GM23248 (cell line): ENCODE data around the gene GALNT16. TPM values are rescaled to one million over a fixed set of nuclear protein-coding genes. Genes with fewer than 3 reads are reported as not detected.

Experiments
- DNase-seq: peaks from one replicate; pipeline ENCODE4 v3.0.0-alpha.2; 2015
- H2AFZ ChIP-seq: fragments of 200-600 bp; sonication (generic); 2 replicates; pipeline ENCODE4 v1.6.1; 2016; ENCODE audit warnings: antibody characterized with exemption
- H3F3A ChIP-seq: fragments of 200-600 bp; sonication (generic); 2 replicates; pipeline ENCODE4 v1.6.1; 2016; ENCODE audit warnings: mild to moderate bottlenecking, antibody characterized with exemption, mixed run types; ENCODE audit not compliant: insufficient read depth
- H3K27ac ChIP-seq: fragments of 200-600 bp; sonication (generic); 2 replicates; pipeline ENCODE4 v1.5.1; 2016; ENCODE audit warnings: mild to moderate bottlenecking
- H3K27me3 ChIP-seq: fragments of 200-600 bp; sonication (generic); replicated peaks from 2 replicates; pipeline ENCODE4 v1.6.1; 2016; ENCODE audit warnings: mild to moderate bottlenecking; ENCODE audit not compliant: insufficient read depth
- H3K36me3 ChIP-seq: fragments of 200-600 bp; sonication (generic); 2 replicates; pipeline ENCODE4 v1.6.1; 2016; ENCODE audit warnings: low read depth, mild to moderate bottlenecking
- H3K4me1 ChIP-seq: fragments of 200-600 bp; sonication (generic); 2 replicates; pipeline ENCODE4 v1.6.1; 2016; ENCODE audit warnings: mild to moderate bottlenecking; ENCODE audit not compliant: insufficient read depth
- H3K4me2 ChIP-seq: fragments of 200-600 bp; sonication (generic); one replicate; pipeline ENCODE4 v1.6.1; 2016; ENCODE audit warnings: mild to moderate bottlenecking; ENCODE audit not compliant: unreplicated experiment
- H3K4me3 ChIP-seq: fragments of 200-600 bp; sonication (generic); 2 replicates; pipeline ENCODE4 v1.5.1; 2016; ENCODE audit warnings: mild to moderate bottlenecking
- H3K79me2 ChIP-seq: fragments of 200-600 bp; sonication (generic); 2 replicates; pipeline ENCODE4 v1.6.1; 2016; ENCODE audit warnings: mild to moderate bottlenecking; ENCODE audit not compliant: insufficient read depth
- H3K9ac ChIP-seq: fragments of 200-600 bp; sonication (generic); 2 replicates; pipeline ENCODE4 v1.6.1; 2016; ENCODE audit warnings: mild to moderate bottlenecking
- H3K9me2 ChIP-seq: fragments of 200-600 bp; sonication (generic); 2 replicates; pipeline ENCODE4 v1.6.1; 2016; ENCODE audit warnings: mixed run types, mild to moderate bottlenecking, moderate library complexity; ENCODE audit not compliant: insufficient read depth
- H3K9me3 ChIP-seq: fragments of 200-600 bp; sonication (generic); one replicate; pipeline ENCODE4 v1.6.1; 2017; ENCODE audit warnings: low read depth
- H4K20me1 ChIP-seq: fragments of 200-600 bp; sonication (generic); 2 replicates; pipeline ENCODE4 v1.6.0; 2016; ENCODE audit not compliant: insufficient read depth
- EZH2 ChIP-seq: fragments of 200-600 bp; sonication (generic); IDR thresholded peaks from 2 replicates; pipeline ENCODE4 v1.6.1; 2018; ENCODE audit warnings: antibody characterized with exemption, mild to moderate bottlenecking; ENCODE audit not compliant: insufficient read depth, poor library complexity, severe bottlenecking
- EZH2phosphoT487 ChIP-seq: fragments of 200-600 bp; sonication (generic); IDR thresholded peaks from 2 replicates; pipeline ENCODE4 v1.6.1; 2018; ENCODE audit warnings: antibody characterized with exemption, moderate library complexity, mild to moderate bottlenecking, low read depth; ENCODE audit not compliant: insufficient read depth
- WGBS, 2 experiments: methylation state at CpG; one replicate each; pipeline ENCODE4 v1.1.6; 2015 to 2017; ENCODE audit warnings: low lambda C conversion rate in 2 of 2, low coverage in 1 of 2; ENCODE audit errors: missing lambda C conversion rate in 2 of 2; 5-methylcytosine and 5-hydroxymethylcytosine counted together
- in situ Hi-C: fragments of 300-500 bp; cut with MboI; formaldehyde crosslinking; loops from 2 replicates; pipeline ENCODE4 v1.15.0; 2020
- polyA plus RNA-seq: library from polyadenylated mRNA; unstranded; fragments of >200 nt; fragmentation: Nextera tagmentation; extraction: Ambion mirVana; gene quantifications from 2 replicates; pipeline ENCODE4 v1.2.1, GENCODE V29; 2016
- total RNA-seq: library from RNA; depleted of rRNA; stranded (reverse); fragments of >200 nt; shearing (Covaris generic); gene quantifications from 2 replicates; pipeline ENCODE4 v1.2.3, GENCODE V29; 2014; rRNA removed

GALNT16 gene
- total and polyA plus RNA-seq, 2 experiments from 2014 or later = 0.59 to 1.4 TPM

GRCh38 chr14:69404883-69405282, 144.9 kb downstream of the GALNT16 start:
- WGBS, 2 experiments = 94 to 99% methylated on average over 5 of the region's 5 CpGs
- in situ Hi-C loops = no loop called here

GRCh38 chr14:69405762-69406161, 145.8 kb downstream of the GALNT16 start:
- H4K20me1 ChIP-seq = no peaks in the 10 kb centered on the region; the same call in 1 of the 2 replicates
- in situ Hi-C loops = no loop called here
- peaks cover 16% of the 10 kb centered on the region for H3K4me1 ChIP-seq
- H3K9ac ChIP-seq = no peak overlapping the region
- no peak overlapping the region for H2AFZ ChIP-seq
- no peaks in the 10 kb centered on the region for H3K9me2 ChIP-seq
- no peak overlapping the region for H3K4me3 ChIP-seq
- no peak overlapping the region for H3K27ac ChIP-seq
- H3K36me3 ChIP-seq = no peaks in the 10 kb centered on the region
- no peak for DNase-seq
- H3F3A ChIP-seq = no peaks in the 10 kb centered on the region
- no peak overlapping the region for H3K4me2 ChIP-seq
- no peaks in the 10 kb centered on the region for H3K9me3 ChIP-seq
- H3K27me3 ChIP-seq = no peaks in the 10 kb centered on the region
- TF ChIP-seq EZH2phosphoT487 (no peak), EZH2 (no peak)
- peaks cover 100% of the 10 kb centered on the region for H3K79me2 ChIP-seq

More at GRCh38 chr14:69404883-69405282, 144.9 kb downstream of the GALNT16 start:
- no peak overlapping the region for H3K4me2 ChIP-seq
- no peaks in the 10 kb centered on the region for H3K36me3 ChIP-seq
- H3K9me2 ChIP-seq = no peaks in the 10 kb centered on the region
- H3K9me3 ChIP-seq = no peaks in the 10 kb centered on the region
- H4K20me1 ChIP-seq = no peaks in the 10 kb centered on the region; the same call in 1 of the 2 replicates
- no peaks in the 10 kb centered on the region for H3F3A ChIP-seq
- no peak overlapping the region for H3K4me3 ChIP-seq
- no peak overlapping the region for H3K9ac ChIP-seq
- no peak overlapping the region for H2AFZ ChIP-seq
- H3K27me3 ChIP-seq = no peaks in the 10 kb centered on the region
- TF ChIP-seq EZH2 (no peak), EZH2phosphoT487 (no peak)
- no peak overlapping the region for H3K27ac ChIP-seq
- DNase-seq = no peak
- peaks cover 25% of the 10 kb centered on the region for H3K4me1 ChIP-seq
- H3K79me2 ChIP-seq = peaks cover 100% of the 10 kb centered on the region

Other genes starting within 250 kb of the GALNT16 start
- 24.5 and 40.2 TPM in 2 replicates for gene DCAF5, start 107.0 kb upstream of the GALNT16 start, total RNA-seq
- gene DCAF5, start 107.0 kb upstream of the GALNT16 start, polyA plus RNA-seq = 24.4 and 26.4 TPM in 2 replicates
- 10.9 and 17.3 TPM in 2 replicates for gene EXD2, start 68.7 kb upstream of the GALNT16 start, total RNA-seq
- 19.6 and 20.1 TPM in 2 replicates for gene EXD2, start 68.7 kb upstream of the GALNT16 start, polyA plus RNA-seq
- 70.4 and 132 TPM in 2 replicates for gene ERH, start 138.1 kb downstream of the GALNT16 start, total RNA-seq
- gene ERH, start 138.1 kb downstream of the GALNT16 start, polyA plus RNA-seq = 109 and 136 TPM in 2 replicates
- 89.7 and 90.9 TPM in 2 replicates for gene SLC39A9, start 138.5 kb downstream of the GALNT16 start, total RNA-seq
- gene SLC39A9, start 138.5 kb downstream of the GALNT16 start, polyA plus RNA-seq = 32.7 and 32.9 TPM in 2 replicates
- not detected in 2 replicates for gene PLEKHD1, start 224.6 kb downstream of the GALNT16 start, total RNA-seq
- gene PLEKHD1, start 224.6 kb downstream of the GALNT16 start, polyA plus RNA-seq = not detected in 2 replicates